WTC11 (cell line): ENCODE results near the gene ELOF1. TPM values are rescaled to one million over a fixed set of nuclear protein-coding genes. Genes with fewer than 3 reads are reported as not detected.

Source experiments
- ATAC-seq: fragments of 200-7000 bp; cut with Tn5 transposase; 2 replicates; pipeline ENCODE4 v1.10.0; 2021; ENCODE audit warnings: mild to moderate bottlenecking, moderate library complexity
- CTCF ChIA-PET: fragments of 300-600 bp; sonication (Branson Sonifier 250); formaldehyde crosslinking; loops from one replicate; lab custom pipeline; 2021; ENCODE audit warnings: antibody characterized with exemption; lab: Charles Lee
- POLR2A ChIA-PET: fragments of 350-600 bp; sonication (Branson Sonifier 250); formaldehyde crosslinking; loops from one replicate; lab custom pipeline; 2021; ENCODE audit warnings: antibody characterized with exemption; lab: Charles Lee
- DNase-seq: peaks from one replicate; pipeline ENCODE4 v3.0.0; 2021; ENCODE audit warnings: low spot score
- H3K27ac Mint-ChIP-seq: 2 replicates; pipeline ENCODE4 v1.8.0; 2021; ENCODE audit warnings: mixed read lengths
- H3K27me3 Mint-ChIP-seq: 2 replicates; pipeline ENCODE4 v1.8.0; 2021; ENCODE audit warnings: low read depth, mild to moderate bottlenecking, moderate library complexity, mixed read lengths
- H3K36me3 Mint-ChIP-seq: 2 replicates; pipeline ENCODE4 v1.8.0; 2021; ENCODE audit warnings: mixed read lengths
- H3K4me1 Mint-ChIP-seq: 2 replicates; pipeline ENCODE4 v1.8.0; 2022; ENCODE audit warnings: mixed read lengths
- H3K4me3 Mint-ChIP-seq: 2 replicates; pipeline ENCODE4 v1.8.0; 2021; ENCODE audit warnings: mild to moderate bottlenecking, moderate library complexity, mixed read lengths
- H3K9me3 Mint-ChIP-seq: 2 replicates; pipeline ENCODE4 v1.8.0; 2021; ENCODE audit warnings: mixed read lengths
- CREM ChIP-seq: sonication (generic); formaldehyde crosslinking; IDR thresholded peaks from 2 replicates; pipeline ENCODE4 v1.8.1; 2022; ENCODE audit warnings: mild to moderate bottlenecking, missing genetic modification reagents, moderate library complexity
- EMX1 ChIP-seq: fragments of 250-450 bp; sonication (Bioruptor Pico); IDR thresholded peaks from 2 replicates; pipeline ENCODE4 v1.8.0; 2021; ENCODE audit warnings: mild to moderate bottlenecking
- FOXK1 ChIP-seq: sonication (generic); formaldehyde crosslinking; IDR thresholded peaks from 2 replicates; pipeline ENCODE4 v1.8.0; 2022; ENCODE audit warnings: mild to moderate bottlenecking, moderate library complexity, missing genetic modification reagents
- GABPB1 ChIP-seq: sonication (generic); formaldehyde crosslinking; IDR thresholded peaks from 2 replicates; pipeline ENCODE4 v1.8.1; 2023; ENCODE audit warnings: mild to moderate bottlenecking, missing genetic modification reagents
- GRHL2 ChIP-seq: fragments of 250-450 bp; sonication (Bioruptor Pico); IDR thresholded peaks from 2 replicates; pipeline ENCODE4 v1.8.0; 2022; ENCODE audit warnings: mild to moderate bottlenecking, moderate library complexity; ENCODE audit not compliant: insufficient replicate concordance, severe bottlenecking
- GTF2I ChIP-seq: fragments of 250-450 bp; sonication (Bioruptor Pico); conservative IDR thresholded peaks from 2 replicates; pipeline ENCODE4 v1.4.0; 2021; ENCODE audit warnings: mild to moderate bottlenecking
- HMGA2 ChIP-seq: fragments of 250-450 bp; sonication (Bioruptor Pico); IDR thresholded peaks from 2 replicates; pipeline ENCODE4 v1.4.0; 2021; ENCODE audit warnings: mild to moderate bottlenecking, moderate library complexity
- IRF2 ChIP-seq: sonication (generic); formaldehyde crosslinking; IDR thresholded peaks from 2 replicates; pipeline ENCODE4 v1.8.0; 2022; ENCODE audit warnings: low read depth, missing genetic modification reagents, borderline replicate concordance
- JAZF1 ChIP-seq: fragments of 250-450 bp; sonication (Bioruptor Pico); IDR thresholded peaks from 2 replicates; pipeline ENCODE4 v1.9.0; 2021; ENCODE audit warnings: moderate library complexity, mild to moderate bottlenecking, inconsistent platforms
- NR1H2 ChIP-seq: sonication (generic); formaldehyde crosslinking; IDR thresholded peaks from 2 replicates; pipeline ENCODE4 v1.9.0; 2021; ENCODE audit warnings: mild to moderate bottlenecking, moderate library complexity, missing genetic modification reagents
- NR2C2 ChIP-seq: sonication (generic); formaldehyde crosslinking; IDR thresholded peaks from 2 replicates; pipeline ENCODE4 v1.8.0; 2022; ENCODE audit warnings: mild to moderate bottlenecking, missing genetic modification reagents
- RELA ChIP-seq: sonication (generic); formaldehyde crosslinking; IDR thresholded peaks from 2 replicates; pipeline ENCODE4 v1.8.1; 2022; ENCODE audit warnings: missing genetic modification reagents, mild to moderate bottlenecking, borderline replicate concordance
- TEAD4 ChIP-seq: sonication (generic); formaldehyde crosslinking; IDR thresholded peaks from 2 replicates; pipeline ENCODE4 v1.8.0; 2022; ENCODE audit warnings: mild to moderate bottlenecking, missing genetic modification reagents
- ZBTB21 ChIP-seq: sonication (generic); formaldehyde crosslinking; IDR thresholded peaks from 2 replicates; pipeline ENCODE4 v1.8.1; 2023; ENCODE audit warnings: mild to moderate bottlenecking, missing genetic modification reagents, borderline replicate concordance
- ZNF138 ChIP-seq: sonication (generic); formaldehyde crosslinking; conservative IDR thresholded peaks from 2 replicates; pipeline ENCODE4 v1.8.1; 2022; ENCODE audit warnings: mild to moderate bottlenecking, moderate library complexity, missing genetic modification reagents
- ZNF219 ChIP-seq: sonication (generic); formaldehyde crosslinking; IDR thresholded peaks from 2 replicates; pipeline ENCODE4 v1.8.0; 2023; ENCODE audit warnings: missing genetic modification reagents, mild to moderate bottlenecking, borderline replicate concordance
- ZNF263 ChIP-seq: sonication (generic); formaldehyde crosslinking; IDR thresholded peaks from 2 replicates; pipeline ENCODE4 v1.8.1; 2022; ENCODE audit warnings: low read depth, mild to moderate bottlenecking, moderate library complexity, missing genetic modification reagents
- ZNF396 ChIP-seq: fragments of 250-450 bp; sonication (Bioruptor Pico); IDR thresholded peaks from 2 replicates; pipeline ENCODE4 v1.8.0; 2021; ENCODE audit warnings: mild to moderate bottlenecking, moderate library complexity, borderline replicate concordance
- total RNA-seq: library from RNA; stranded (reverse); gene quantifications from 3 replicates; pipeline ENCODE4 v1.2.3, GENCODE V29; 2021
- TF ChIP-seq, protein P1 (sequence below): sonication (generic); formaldehyde crosslinking; IDR thresholded peaks from 2 replicates; pipeline ENCODE4 v1.8.0; 2023; ENCODE audit warnings: missing genetic modification reagents, mild to moderate bottlenecking, borderline replicate concordance
- TF ChIP-seq, protein P2 (sequence below): sonication (generic); formaldehyde crosslinking; conservative IDR thresholded peaks from 2 replicates; pipeline ENCODE4 v1.8.1; 2023; ENCODE audit warnings: mild to moderate bottlenecking, low read depth, missing genetic modification reagents, moderate library complexity
- TF ChIP-seq, protein P3 (sequence below): sonication (generic); formaldehyde crosslinking; IDR thresholded peaks from 2 replicates; pipeline ENCODE4 v1.8.0; 2022; ENCODE audit warnings: mild to moderate bottlenecking, missing genetic modification reagents
- TF ChIP-seq, protein P4 (sequence below): fragments of 250-450 bp; sonication (Bioruptor Pico); IDR thresholded peaks from 2 replicates; pipeline ENCODE4 v1.8.0; 2021; ENCODE audit warnings: mild to moderate bottlenecking
- TF ChIP-seq, protein P5 (sequence below): sonication (generic); formaldehyde crosslinking; IDR thresholded peaks from 2 replicates; pipeline ENCODE4 v1.8.1; 2023; ENCODE audit warnings: mild to moderate bottlenecking, missing genetic modification reagents, moderate library complexity
- TF ChIP-seq, protein P6 (sequence below): sonication (generic); formaldehyde crosslinking; IDR thresholded peaks from 2 replicates; pipeline ENCODE4 v1.8.1; 2022; ENCODE audit warnings: low read depth, missing genetic modification reagents, borderline replicate concordance
- TF ChIP-seq, protein P7 (sequence below): fragments of 250-450 bp; sonication (Bioruptor Pico); conservative IDR thresholded peaks from 2 replicates; pipeline ENCODE4 v1.9.0; 2021; ENCODE audit warnings: mild to moderate bottlenecking

The ELOF1 gene
- total RNA-seq, 1 experiment from 2014 or later, result 86.0 TPM

DNA sequence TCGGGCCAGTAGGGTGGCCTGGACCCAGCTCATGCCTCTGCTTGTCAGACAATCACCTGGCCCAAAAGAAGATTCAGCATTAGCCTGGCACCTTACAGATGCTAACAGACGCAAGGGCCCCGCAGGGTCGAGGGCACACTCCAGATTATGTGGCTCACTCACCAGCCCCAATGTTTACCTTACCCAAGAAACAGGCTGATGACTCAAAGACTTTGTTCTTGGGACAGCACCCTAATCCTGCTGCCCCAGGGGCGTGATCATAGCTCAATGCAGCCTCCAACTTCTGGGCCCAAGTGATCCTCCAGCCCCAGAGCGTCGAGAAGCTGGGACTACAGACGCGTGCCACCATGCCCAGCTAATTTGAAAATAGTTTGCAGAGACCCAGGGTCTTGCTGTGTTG, 39.9 kb downstream of the ELOF1 start (continued):
- TF ChIP-seq, protein P1, sequence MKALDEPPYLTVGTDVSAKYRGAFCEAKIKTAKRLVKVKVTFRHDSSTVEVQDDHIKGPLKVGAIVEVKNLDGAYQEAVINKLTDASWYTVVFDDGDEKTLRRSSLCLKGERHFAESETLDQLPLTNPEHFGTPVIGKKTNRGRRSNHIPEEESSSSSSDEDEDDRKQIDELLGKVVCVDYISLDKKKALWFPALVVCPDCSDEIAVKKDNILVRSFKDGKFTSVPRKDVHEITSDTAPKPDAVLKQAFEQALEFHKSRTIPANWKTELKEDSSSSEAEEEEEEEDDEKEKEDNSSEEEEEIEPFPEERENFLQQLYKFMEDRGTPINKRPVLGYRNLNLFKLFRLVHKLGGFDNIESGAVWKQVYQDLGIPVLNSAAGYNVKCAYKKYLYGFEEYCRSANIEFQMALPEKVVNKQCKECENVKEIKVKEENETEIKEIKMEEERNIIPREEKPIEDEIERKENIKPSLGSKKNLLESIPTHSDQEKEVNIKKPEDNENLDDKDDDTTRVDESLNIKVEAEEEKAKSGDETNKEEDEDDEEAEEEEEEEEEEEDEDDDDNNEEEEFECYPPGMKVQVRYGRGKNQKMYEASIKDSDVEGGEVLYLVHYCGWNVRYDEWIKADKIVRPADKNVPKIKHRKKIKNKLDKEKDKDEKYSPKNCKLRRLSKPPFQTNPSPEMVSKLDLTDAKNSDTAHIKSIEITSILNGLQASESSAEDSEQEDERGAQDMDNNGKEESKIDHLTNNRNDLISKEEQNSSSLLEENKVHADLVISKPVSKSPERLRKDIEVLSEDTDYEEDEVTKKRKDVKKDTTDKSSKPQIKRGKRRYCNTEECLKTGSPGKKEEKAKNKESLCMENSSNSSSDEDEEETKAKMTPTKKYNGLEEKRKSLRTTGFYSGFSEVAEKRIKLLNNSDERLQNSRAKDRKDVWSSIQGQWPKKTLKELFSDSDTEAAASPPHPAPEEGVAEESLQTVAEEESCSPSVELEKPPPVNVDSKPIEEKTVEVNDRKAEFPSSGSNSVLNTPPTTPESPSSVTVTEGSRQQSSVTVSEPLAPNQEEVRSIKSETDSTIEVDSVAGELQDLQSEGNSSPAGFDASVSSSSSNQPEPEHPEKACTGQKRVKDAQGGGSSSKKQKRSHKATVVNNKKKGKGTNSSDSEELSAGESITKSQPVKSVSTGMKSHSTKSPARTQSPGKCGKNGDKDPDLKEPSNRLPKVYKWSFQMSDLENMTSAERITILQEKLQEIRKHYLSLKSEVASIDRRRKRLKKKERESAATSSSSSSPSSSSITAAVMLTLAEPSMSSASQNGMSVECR, result no peak
- TF ChIP-seq EMX1 (CRISPR knock-in tag) (no peak), GRHL2 (no peak), JAZF1 (CRISPR knock-in tag) (no peak), TEAD4 (CRISPR knock-in tag) (no peak), ZNF219 (no peak)
- TF ChIP-seq, protein P2, sequence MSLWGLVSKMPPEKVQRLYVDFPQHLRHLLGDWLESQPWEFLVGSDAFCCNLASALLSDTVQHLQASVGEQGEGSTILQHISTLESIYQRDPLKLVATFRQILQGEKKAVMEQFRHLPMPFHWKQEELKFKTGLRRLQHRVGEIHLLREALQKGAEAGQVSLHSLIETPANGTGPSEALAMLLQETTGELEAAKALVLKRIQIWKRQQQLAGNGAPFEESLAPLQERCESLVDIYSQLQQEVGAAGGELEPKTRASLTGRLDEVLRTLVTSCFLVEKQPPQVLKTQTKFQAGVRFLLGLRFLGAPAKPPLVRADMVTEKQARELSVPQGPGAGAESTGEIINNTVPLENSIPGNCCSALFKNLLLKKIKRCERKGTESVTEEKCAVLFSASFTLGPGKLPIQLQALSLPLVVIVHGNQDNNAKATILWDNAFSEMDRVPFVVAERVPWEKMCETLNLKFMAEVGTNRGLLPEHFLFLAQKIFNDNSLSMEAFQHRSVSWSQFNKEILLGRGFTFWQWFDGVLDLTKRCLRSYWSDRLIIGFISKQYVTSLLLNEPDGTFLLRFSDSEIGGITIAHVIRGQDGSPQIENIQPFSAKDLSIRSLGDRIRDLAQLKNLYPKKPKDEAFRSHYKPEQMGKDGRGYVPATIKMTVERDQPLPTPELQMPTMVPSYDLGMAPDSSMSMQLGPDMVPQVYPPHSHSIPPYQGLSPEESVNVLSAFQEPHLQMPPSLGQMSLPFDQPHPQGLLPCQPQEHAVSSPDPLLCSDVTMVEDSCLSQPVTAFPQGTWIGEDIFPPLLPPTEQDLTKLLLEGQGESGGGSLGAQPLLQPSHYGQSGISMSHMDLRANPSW (CRISPR knock-in tag), result no peak
- TF ChIP-seq, protein P3, sequence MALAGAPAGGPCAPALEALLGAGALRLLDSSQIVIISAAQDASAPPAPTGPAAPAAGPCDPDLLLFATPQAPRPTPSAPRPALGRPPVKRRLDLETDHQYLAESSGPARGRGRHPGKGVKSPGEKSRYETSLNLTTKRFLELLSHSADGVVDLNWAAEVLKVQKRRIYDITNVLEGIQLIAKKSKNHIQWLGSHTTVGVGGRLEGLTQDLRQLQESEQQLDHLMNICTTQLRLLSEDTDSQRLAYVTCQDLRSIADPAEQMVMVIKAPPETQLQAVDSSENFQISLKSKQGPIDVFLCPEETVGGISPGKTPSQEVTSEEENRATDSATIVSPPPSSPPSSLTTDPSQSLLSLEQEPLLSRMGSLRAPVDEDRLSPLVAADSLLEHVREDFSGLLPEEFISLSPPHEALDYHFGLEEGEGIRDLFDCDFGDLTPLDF (CRISPR knock-in tag), result no peak

DNA sequence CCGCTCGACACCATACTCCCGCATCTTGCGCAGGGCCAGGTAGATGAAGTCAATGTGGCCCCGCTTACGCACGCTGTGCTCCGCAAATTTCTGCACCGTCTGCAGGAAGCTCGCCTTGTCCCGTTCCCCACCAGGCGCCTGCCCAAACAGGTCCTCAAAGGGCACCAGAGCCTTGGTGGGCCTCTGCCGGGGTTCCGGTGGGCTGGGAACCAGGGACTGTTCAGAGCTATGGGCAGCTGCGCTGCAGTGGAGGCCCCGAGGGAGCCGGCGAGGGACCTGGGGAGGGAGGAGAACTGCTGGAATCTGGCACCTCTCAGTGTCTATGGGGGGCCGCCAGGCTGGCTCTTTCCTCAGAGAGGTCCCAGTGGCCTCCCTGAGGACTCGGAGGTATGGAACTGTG, 45.1 kb downstream of the ELOF1 start:
- H3K27me3 Mint-ChIP-seq, result no peaks in the 10 kb centered on the region
- ATAC-seq (no peak), DNase-seq (no peak)
- H3K36me3 Mint-ChIP-seq, result peaks cover 6% of the 10 kb centered on the region
- H3K4me3 Mint-ChIP-seq, result no peak overlapping the region
- no peaks in the 10 kb centered on the region for H3K9me3 Mint-ChIP-seq
- ChIA-PET POLR2A (no interaction called here), CTCF (interaction anchor here (1.0 kb wide), 2 partner anchors 11 to 131 kb away, joined by 4 read pairs; no protein-coding TSS in a partner anchor)
- no peaks in the 10 kb centered on the region for H3K4me1 Mint-ChIP-seq
- no peak overlapping the region for H3K27ac Mint-ChIP-seq
- TF ChIP-seq IRF2 (CRISPR knock-in tag) (no peak), GTF2I (CRISPR knock-in tag) (no peak), ZBTB21 (no peak), CREM (no peak), RELA (CRISPR knock-in tag) (no peak), ZNF138 (CRISPR knock-in tag) (no peak), GABPB1 (CRISPR knock-in tag) (no peak), NR2C2 (no peak), NR1H2 (no peak), ZNF396 (CRISPR knock-in tag) (no peak), HMGA2 (no peak), FOXK1 (CRISPR knock-in tag) (no peak), ZNF263 (no peak)
- TF ChIP-seq, protein P4, sequence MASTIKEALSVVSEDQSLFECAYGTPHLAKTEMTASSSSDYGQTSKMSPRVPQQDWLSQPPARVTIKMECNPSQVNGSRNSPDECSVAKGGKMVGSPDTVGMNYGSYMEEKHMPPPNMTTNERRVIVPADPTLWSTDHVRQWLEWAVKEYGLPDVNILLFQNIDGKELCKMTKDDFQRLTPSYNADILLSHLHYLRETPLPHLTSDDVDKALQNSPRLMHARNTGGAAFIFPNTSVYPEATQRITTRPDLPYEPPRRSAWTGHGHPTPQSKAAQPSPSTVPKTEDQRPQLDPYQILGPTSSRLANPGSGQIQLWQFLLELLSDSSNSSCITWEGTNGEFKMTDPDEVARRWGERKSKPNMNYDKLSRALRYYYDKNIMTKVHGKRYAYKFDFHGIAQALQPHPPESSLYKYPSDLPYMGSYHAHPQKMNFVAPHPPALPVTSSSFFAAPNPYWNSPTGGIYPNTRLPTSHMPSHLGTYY (CRISPR knock-in tag), result no peak
- TF ChIP-seq, protein P5, sequence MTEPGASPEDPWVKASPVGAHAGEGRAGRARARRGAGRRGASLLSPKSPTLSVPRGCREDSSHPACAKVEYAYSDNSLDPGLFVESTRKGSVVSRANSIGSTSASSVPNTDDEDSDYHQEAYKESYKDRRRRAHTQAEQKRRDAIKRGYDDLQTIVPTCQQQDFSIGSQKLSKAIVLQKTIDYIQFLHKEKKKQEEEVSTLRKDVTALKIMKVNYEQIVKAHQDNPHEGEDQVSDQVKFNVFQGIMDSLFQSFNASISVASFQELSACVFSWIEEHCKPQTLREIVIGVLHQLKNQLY (CRISPR knock-in tag), result no peak
- TF ChIP-seq, protein P6, sequence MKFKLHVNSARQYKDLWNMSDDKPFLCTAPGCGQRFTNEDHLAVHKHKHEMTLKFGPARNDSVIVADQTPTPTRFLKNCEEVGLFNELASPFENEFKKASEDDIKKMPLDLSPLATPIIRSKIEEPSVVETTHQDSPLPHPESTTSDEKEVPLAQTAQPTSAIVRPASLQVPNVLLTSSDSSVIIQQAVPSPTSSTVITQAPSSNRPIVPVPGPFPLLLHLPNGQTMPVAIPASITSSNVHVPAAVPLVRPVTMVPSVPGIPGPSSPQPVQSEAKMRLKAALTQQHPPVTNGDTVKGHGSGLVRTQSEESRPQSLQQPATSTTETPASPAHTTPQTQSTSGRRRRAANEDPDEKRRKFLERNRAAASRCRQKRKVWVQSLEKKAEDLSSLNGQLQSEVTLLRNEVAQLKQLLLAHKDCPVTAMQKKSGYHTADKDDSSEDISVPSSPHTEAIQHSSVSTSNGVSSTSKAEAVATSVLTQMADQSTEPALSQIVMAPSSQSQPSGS, result no peak
- TF ChIP-seq, protein P7, sequence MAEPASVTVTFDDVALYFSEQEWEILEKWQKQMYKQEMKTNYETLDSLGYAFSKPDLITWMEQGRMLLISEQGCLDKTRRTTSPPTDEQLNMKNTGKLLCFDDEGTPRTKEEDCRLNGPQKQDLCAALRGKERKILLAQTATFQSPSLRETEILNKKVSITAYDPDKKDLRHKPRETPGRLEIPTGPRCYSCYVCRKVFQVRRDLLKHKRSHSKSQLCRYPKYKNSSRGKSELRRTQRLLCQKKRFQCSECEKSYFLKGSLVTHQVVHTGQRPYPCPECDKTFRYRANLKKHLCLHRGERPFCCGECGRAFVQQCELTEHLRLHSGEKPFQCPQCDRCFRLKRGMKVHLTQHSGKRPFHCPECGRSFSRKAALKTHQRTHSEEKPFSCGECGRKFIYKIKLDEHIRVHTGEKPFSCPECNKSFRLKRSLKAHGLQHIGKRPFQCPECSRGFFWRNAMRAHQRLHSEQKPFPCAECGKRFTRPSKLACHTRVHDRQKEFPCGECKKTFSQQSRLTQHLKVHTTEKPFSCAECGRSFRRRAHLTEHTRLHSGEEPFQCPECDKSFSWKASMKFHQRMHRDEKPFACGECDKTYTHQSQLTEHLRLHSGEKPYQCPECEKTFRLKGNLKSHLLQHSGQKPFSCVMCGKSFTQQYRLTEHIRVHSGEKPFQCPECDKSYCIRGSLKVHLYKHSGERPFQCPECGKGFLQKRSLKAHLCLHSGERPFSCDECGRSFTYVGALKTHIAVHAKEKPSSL (CRISPR knock-in tag), result no peak
